HTR-8/SVneo (cell line): ENCODE data around the gene MAGI1.

Source experiments
- DNase-seq: peaks from one replicate; pipeline ENCODE4 v3.0.0; 2011; ENCODE audit warnings: low spot score, mixed read lengths; ENCODE audit not compliant: insufficient read length
- FAIRE-seq: peaks from 2 replicates; lab custom pipeline; 2011; peaks lifted over from hg19 to GRCh38; lab: Jason Lieb, UNC

MAGI1 gene

GRCh38 chr3:65664446-65664845, 374.3 kb downstream of the MAGI1 start:
- DNase-seq, result no peak
- FAIRE-seq, result no peak

- FAIRE-seq, result no peak
Measured at GRCh38 chr3:65662095-65662494, 376.6 kb downstream of the MAGI1 start.

GRCh38 chr3:65660000-65660598, 378.6 kb downstream of the MAGI1 start:
- FAIRE-seq, result no peak
- DNase-seq, result no peak

More at GRCh38 chr3:65662095-65662494, 376.6 kb downstream of the MAGI1 start:
- no peak for DNase-seq

- FAIRE-seq (no peak), DNase-seq (no peak)
Measured at GRCh38 chr3:65659396-65659795, 379.3 kb downstream of the MAGI1 start.

DNA sequence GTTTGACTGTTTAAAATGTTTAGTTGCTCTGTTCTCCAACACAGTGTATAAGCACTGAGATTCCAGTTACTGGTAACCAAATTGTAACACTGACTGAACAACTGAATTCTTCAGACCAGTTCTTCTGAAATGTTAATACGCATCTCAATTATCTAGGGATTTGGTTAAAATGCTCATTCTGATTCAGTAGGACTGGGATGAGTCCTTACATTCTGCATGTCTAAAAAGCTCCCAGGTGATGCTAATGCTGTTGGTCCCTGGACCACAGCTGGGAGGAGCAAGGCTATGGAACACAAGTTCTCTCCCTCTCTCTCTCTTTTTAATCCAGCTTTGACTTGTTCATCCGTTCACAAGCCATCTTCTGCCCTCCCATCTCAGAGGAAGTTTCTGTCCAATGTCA, 380.3 kb downstream of the MAGI1 start:
- DNase-seq (no peak), FAIRE-seq (no peak)

GRCh38 chr3:65655061-65655460, 383.7 kb downstream of the MAGI1 start:
- FAIRE-seq (no peak), DNase-seq (no peak)

GRCh38 chr3:65653731-65654130, 385.0 kb downstream of the MAGI1 start:
- no peak for DNase-seq
- no peak for FAIRE-seq

DNA sequence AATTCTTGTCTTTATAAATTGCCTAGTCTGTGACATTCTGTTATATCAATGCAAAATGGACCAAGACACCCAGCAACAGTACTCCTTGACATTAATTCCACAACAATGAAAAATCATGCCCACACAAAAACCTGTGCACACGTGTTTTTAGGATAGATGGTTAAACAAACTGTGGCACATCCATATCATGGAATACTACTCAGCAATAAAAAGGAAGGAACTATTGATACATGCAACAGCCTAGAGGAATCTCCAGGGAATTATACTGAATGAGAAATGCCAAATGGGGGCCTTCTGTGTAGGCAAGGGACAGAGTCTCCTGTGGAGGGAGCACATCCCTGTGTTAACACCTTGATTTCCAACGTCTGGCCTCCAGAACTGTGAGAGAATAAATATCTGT, 388.5 kb downstream of the MAGI1 start:
- FAIRE-seq (no peak), DNase-seq (no peak)

DNA sequence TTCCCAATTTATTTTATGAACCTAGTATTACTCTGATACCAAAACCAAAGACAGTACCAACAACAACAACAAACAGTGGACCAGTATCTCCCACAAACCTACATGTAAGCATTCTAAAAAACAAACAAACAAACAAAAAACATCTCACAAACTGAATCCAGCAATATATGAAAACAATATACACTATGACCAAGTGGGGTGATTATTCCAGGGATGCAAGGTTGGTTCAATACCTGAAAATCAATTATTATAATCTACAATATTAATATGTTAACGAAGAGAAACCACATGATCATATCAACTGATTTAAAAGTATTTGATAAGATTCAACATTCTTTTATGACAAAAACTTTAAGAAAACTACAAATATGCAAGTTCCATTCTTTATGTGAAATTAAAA, 391.3 kb downstream of the MAGI1 start:
- no peak for DNase-seq
- no peak for FAIRE-seq

GRCh38 chr3:65642883-65643282, 395.8 kb downstream of the MAGI1 start:
- DNase-seq, result no peak
- no peak for FAIRE-seq

DNA sequence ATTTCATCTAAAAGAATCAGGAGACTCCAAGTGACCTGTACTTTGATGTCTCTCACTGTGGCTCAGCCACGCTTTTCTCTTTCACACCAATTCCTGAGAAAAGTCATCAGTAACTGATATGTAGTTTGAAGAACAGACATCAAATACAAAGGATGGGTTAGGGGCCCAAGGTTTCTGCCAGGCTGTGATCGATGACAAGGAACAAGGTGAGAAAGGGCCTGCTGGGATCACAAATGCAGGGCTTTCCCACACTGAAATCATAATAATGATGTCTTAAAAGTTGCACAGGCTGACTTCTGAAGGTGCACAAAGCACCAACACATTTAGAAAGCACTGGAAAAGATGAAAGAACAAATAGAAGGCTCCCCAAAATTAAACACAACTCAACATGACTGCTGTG, 396.9 kb downstream of the MAGI1 start:
- FAIRE-seq (no peak), DNase-seq (no peak)

DNA sequence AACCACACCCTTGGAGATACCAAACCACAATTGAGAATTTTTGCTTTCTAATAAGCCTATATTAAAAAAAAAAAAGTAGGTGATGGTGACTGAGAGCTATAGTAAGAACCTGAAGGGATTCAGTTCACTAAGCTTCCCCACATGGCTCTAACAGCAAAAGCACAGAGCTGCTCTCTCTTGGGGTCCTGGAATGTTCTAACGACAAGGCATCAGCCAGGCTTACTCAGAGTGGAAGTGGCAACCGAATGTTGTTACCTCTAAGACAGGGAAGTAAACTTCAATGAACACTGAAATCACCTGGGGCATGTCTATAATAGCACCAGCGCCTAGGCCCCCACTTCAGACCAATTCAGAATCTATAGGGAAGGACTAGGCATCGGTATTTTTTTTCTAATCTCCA, 397.7 kb downstream of the MAGI1 start:
- FAIRE-seq, result no peak
- no peak for DNase-seq

DNA sequence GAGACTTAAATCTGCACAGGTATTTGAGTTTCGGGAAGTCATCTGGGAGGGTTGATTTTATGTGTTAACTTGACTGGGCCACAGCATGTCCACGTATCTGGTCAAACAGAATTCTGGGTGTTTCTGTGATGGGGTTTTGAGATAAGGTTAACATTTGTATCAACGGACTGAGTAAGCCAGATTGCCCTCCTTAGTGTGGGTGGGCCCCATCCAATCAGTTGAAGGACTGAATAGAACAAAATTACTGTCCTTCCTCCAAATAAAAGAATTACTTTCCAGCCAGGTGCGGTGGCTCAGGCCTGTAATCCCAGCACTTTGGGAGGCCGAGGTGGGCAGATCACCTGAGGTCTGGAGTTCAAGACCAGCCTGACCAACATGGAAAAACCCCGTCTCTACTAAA, 399.3 kb downstream of the MAGI1 start:
- FAIRE-seq (no peak), DNase-seq (no peak)

DNA sequence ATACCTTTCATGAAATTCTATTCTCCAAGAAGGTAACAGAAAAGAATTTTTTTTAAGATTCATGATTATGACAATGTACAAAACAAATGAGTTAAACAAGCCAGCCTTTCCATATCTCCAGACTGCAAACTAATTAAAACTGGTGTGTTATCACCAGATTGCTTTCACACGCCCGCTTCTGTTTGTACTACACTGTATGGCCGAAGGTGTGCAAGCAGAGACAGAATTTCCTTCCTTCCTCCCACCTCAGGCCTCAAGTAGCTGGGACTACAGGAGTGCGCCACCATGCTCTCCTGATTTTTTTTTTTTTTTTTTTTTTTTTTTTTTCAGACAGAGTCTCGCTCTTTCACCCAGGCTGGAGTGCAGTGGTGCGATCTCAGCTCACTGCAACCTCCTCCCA, 400.4 kb downstream of the MAGI1 start:
- DNase-seq (no peak), FAIRE-seq (no peak)

- DNase-seq (no peak), FAIRE-seq (no peak)
Measured at GRCh38 chr3:65636326-65636725, 402.4 kb downstream of the MAGI1 start.

DNA sequence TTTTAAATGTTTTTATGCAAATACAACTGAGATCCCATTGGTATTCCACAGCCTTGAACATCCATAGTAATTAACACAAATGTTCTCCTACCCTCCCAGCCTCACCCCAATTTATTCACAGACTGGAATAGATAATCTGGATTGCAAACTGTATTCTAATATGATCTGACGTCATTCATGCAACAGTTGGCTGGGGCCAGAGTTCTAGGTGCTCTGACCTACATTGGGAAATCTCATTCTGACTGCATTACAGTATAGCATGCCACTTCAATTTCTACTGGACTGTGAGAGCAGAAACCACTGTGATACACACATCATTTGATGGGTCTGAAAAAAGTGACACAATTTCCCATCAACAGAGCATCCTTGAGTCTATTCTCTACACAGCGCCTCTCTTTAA, 403.1 kb downstream of the MAGI1 start:
- DNase-seq, result no peak
- no peak for FAIRE-seq

GRCh38 chr3:65633018-65633638, 405.6 kb downstream of the MAGI1 start:
- DNase-seq (no peak), FAIRE-seq (no peak)

GRCh38 chr3:65632414-65632813, 406.3 kb downstream of the MAGI1 start:
- no peak for FAIRE-seq
- no peak for DNase-seq

- no peak for FAIRE-seq
Measured at GRCh38 chr3:65628978-65629377, 409.7 kb downstream of the MAGI1 start.

DNA sequence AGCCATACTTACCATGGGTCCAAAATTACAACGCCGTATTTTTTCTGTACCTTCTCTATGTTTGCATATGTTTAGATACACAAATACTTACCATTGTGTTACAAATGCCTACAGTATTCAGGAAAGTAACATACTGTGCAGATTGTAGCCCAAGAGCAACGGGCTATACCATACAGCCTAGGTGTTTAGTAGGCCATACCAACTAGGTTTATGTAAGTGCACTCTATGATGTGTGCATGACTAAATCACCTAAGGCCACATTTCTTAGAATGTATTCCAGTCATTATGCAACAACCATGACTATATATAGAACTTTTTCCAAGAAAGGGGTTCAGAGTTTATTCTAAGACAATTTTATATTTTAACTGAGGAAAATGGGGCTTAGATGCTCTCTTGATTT, 411.7 kb downstream of the MAGI1 start:
- DNase-seq (no peak), FAIRE-seq (no peak)

More at GRCh38 chr3:65628978-65629377, 409.7 kb downstream of the MAGI1 start:
- no peak for DNase-seq

- FAIRE-seq (no peak), DNase-seq (no peak)
Measured at GRCh38 chr3:65625305-65625704, 413.4 kb downstream of the MAGI1 start.

GRCh38 chr3:65623362-65623761, 415.4 kb downstream of the MAGI1 start:
- FAIRE-seq, result no peak
- no peak for DNase-seq
